GM19467 (cell line): Measurements from ENCODE around the gene KRT82.
"Not testable (repeated sequence)": the region's sequence is repeated elsewhere in the genome, so short reads cannot be mapped to it uniquely, and the experiment has no call there.

Experiments used
- ATAC-seq: cut with Tn5 transposase; IDR thresholded peaks from one replicate; pipeline ENCODE4 v1.9.1; 2021; ENCODE audit warnings: mild to moderate bottlenecking, moderate library complexity; ENCODE audit not compliant: unreplicated experiment

Gene KRT82

DNA sequence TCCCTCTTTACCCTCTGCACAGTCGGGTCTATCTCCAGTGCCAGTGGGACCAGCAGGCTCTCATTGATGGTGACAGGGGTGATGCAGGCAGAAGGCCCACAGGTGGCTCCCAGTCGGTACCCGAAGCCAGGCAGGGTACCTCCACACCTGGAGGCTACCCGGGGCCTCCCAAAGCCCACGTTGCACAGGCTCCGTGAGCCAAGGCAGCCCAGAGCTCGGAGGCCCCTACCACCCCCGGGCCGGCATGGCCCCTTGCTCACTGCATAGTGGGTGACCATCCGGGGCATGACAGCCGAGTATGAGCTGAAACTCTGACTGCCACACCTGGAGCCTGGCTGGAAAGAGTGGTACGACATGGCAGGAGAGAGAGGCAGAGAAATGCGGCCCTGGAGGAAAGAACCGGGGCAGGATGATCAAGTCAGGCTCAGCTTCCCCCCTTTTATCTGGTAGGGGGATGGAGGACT lies at the start of gene KRT82:
TSS of gene KRT82 (minus strand) at position 414 of the 464 bp plus-strand sequence. CDS start at position 356, 58 bp downstream.
- no peak for ATAC-seq

DNA sequence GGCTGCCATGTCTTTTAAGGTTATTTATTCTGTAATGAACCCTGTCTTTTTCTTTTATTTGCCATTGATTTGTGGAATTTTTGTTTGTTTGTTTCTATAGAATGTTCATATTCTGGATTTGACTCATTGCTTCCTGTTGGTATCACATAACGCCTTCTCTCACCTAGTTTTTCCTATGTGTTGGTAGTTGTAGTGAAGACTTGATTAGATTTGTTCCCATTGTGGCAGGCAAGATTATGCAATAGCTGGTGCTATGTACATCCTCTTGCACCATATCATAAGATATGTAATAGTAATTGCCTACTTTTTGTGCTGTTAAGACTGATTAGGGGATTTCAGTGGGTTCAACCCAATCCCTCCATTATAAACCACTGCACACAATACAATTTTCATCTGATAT lies 49.7 kb upstream of the KRT82 start:
- ATAC-seq: no peak

DNA sequence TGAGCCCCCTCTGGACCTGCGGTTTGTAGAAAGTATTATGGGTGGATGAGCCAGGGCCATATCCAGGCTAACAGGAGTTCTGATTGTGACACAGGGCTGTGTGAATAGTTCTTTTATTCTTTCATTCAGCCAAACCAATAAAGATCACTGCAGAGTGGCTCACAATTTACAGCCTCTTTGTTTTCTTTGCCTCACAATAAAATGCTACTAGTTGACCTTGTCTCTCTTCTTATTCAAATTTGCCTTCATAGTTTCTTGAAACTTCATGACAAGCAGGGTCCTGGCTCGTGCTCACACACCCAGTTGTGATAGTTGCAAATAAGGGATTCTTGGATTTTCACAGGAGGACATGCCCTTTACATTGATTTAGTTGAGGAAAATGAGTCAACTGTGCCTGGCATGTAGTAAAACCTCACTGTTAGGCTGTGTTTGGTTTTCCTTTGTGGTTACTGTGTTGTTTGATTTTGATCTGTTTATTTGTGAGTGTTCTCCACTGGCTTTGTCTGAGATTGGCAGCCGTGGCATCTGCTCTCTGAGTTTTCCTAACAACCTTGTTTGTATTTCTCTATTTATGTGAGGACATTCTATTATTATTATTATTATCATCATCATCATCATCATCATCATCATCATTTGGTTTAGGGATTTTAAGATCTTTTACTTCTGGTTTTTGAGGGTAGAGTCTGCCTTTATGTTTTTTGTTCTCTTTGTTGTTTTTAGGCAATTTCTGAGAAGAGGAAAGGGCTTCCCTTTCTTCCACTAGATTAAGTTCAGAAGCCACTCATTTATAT lies 48.5 kb upstream of the KRT82 start:
- ATAC-seq: no peak

DNA sequence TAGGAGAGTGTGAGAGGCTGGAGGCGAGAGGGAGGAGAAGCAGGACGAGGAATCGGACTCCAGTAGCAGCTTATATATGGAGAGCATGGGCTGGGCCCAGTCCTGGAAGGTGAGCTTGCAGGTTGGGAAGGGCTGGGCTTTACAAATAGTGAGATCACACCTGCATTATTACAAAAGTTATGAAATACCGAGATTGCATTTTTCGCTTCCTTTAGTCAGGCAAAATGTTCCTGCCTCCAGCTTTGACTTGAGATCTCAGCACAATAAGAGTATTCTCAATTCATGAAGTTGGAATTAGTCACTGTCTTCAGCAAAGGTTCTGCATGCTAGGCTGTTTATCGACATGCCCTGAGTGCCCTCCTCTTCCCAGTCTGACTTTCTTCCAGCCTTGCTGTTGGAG lies 46.0 kb upstream of the KRT82 start, which contains the start of gene KRT6B:
TSS of gene KRT6B (minus strand) at position 46 of the 400 bp plus-strand sequence. CDS start 68 bp downstream, outside the sequence.
- ATAC-seq: no peak

DNA sequence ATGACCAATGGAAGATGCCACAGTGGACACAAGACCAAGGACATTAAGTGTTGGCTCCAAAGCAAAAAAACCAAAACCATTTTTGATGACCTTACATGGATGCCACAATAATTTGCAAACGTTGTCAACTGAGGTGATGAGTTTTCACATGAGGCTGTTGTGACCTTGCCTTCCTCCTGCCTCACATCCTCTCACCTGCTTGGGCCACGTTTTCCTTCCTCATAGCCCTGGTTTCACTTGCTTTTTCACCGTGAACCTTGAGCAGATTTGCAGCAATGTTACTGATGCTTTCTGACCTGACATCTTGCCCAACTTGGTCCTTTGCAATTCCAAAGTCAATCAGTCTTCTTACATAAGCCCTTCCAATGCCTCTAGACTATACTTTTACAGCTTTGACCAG lies 42.1 kb upstream of the KRT82 start:
- no peak for ATAC-seq

DNA sequence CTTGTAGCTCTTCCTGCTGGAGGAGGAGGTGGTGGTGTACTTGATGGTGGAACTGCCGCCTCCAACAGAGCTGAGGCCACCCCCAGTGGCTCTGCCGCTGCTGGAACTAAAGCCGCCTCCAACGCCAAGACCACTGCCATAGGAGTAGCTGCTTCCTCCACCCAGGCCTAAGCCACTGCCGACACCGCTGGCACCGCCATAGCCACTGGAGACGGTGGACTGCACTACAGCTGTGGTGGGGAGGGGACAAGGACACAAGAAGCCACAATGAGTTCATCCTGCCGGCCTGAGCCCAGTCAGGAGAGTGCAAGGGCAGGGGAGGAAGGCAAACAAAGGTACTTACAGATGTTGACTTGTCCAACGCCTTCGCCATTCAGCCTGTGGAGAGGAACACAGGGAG lies 41.1 kb upstream of the KRT82 start:
- not testable (repeated sequence) for ATAC-seq

DNA sequence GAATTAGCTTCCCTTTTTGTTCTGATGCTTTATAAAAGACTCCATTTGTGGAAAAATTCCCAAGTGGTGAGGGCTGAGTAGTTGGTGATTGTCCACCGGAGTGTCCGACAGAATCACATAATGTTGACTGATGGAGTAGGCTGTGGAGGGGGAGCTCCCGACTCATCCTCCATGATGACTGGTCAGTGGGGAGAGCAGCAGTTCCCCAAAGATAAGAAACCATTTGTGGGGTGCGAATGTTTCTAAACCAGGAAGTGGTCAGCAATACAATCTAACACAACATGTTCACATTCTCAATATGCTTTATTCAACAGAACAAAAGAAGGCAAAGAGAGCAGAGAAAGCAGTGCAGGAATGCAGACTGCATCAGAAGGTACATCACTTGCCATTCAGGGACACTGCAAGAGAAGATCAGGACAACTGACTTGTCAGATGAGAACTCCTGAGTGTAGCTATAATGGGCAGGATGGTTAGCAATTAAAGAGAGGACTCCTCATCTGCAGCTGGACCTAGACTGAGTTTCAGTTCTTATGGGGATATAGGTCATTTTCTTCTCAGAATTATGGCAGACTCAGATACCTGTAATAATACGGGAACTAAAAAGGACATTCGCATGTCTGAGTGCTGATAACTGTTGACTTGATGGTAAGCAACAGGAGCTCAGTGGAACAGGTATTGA lies 40.4 kb upstream of the KRT82 start:
- no peak for ATAC-seq

DNA sequence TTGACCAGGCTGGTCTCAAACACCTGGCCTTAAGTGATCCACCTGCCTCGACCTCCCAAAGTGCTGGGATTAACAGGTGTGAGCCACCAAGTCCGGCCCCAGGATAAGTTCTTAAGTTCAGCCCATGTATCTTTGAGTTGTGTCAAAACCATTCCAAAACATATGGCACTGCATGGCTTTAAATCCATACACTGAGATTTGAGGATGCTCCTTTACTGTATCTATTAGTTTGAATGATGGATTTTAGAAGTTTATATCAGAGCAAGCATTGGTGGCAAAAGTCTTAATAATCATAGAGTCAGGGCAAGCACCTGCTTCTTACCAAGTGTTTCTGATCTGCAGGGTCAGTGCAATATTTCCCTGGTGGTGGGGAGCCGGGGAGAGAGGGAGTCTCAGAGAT lies 39.7 kb upstream of the KRT82 start:
- ATAC-seq: no peak

DNA sequence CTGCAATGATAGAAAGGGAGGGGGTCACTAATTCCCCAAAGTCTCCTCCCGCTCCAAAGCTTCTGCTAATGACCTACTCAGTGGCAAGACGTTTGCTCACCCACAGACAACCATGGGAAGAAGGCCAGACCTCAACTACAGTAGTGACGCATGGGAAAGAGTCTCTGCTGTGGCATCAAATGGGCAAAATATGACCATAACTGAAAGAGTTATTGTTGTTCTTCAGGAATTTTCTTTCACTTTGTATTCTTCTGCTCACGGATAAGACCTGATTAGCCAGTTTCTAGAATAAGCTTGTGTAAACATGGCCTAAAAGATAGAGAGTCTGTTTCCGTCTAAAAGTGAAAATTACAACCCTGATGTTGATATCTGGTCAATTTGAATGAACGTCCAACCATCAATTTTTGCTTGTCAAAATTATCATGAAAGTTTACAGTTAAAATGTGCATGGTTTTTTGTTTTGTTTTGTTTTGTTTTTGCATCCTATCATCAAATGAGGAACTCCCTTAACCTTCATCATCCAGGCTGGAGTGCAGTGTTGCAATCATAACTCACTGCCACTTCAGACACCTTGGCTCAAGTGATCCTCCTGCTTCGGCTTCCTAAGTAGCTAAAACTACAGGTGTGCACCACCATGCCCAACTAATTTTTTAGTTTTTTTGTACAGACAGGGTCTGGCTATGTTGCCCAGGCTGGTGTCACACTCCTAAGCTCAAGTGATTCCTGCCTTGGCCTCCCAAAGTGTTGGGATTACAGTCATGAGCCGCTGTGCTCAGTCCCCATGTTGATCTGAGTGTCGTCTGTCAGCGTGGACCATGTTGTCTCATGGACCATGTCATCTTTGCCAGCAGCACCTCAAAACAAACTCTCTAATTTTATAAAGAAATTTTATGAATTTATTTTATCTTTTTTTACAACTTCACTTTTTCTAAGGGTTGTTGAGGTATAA lies 38.8 kb upstream of the KRT82 start:
- no peak for ATAC-seq

DNA sequence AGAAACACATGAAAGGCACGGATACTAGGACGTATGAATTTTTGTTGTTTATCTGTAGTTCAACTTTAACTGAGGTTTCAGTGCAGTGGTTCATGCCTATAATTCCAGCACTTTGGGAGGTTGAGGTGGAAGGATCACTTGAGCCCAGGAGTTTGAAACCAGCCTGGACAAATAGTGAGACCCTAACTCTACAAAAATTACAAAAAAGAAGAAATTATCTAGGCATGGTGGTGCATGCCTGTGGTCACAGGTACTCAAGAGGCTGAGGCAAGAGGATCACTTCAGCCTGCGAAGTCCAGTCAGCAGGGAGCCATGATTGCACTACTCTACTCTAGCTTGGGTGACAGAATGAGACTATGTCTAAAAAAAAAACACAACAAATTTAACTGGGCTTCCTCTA lies 37.8 kb upstream of the KRT82 start:
- ATAC-seq: no peak

DNA sequence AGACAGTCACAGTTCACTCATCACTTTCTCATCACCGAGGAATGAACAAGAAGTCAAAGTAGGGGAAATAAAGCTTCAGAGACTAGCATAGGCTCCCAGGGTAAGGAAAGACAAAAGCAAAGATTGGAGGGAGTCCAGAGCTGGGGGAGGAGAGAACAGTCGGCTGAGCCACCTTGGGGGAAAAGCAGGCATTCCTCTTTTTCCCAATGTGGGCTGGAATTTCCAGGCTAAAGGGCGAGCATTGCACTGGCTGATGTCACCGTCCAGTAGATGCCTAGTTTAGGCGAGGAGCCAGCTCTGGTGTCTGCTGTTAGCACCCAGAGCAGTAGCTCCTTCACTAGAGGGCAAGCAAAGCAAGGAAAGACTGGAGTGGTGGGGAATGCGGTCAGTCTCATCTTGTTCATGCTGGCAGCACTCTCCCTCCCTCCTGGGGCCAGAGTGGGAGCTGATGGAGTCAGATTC lies 36.5 kb upstream of the KRT82 start:
- no peak for ATAC-seq

DNA sequence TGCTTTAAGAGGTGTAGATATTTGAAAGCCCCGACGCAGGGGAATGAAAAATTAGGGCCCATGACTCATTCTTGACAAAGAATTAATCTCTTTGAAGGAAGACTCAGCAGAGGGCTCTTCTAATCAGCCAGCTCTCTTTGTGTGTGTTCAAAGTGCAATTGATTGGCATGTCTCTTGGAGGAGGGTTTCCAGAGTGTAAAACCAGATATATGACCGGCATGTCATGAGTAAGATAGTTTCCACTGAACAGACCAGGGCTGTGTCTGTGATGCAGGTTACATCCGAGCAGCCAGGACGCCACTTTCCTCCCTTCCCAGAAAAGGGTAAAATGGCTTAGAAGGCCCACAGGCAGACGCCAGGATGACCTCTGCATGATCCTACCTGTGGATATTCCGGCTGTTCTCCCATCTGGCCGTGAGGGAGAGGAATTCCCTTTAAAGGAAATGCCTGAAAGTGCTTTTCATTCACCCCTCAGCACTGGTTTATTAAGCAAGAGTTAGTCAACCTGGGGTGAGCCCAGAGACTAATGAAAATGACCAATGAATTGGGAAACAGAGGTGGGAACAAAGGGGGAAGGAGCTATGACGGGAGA lies 35.3 kb upstream of the KRT82 start:
- no peak for ATAC-seq

DNA sequence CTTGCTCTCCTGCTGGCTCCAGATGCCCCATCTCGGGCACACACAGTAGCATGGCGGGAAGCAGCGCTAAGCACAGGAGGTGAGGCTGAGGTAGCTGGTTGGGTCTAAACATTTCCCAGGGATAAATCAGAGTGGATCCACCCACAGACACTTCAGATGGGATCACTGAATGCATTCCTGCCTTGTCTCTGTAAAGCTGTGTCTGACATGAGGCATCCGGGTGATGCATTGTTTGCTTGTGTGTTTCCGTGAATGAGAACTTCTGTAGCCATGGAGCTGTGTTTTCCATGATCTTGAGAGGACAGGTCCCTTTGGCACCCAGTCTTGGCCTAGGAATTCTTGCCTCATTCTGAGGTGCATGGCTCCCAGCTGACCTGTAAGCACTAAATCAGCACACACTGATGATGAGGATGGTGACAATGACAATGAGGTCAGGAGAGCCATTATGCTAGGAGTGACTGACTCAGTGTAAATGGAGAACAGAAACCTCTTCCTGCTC lies 34.7 kb upstream of the KRT82 start:
- ATAC-seq: no peak

DNA sequence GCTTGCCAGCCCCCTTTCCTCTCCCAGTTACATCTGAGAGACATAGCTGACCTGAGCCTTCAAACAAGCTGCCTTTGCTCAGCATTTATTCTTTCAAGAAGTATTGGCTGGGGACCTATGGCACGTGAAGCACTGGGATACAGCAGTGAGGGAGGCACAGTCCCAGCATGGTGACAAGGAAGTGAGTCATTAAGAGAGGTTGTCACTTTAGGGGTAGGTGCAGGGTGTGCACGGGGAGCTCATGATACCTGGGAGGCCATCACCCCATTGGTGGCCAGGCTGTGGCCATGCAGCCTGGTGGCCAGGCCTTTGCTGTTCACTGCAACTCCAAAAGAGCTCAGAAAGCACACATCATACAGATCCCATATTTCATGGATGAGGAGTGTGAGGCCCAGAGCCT lies 33.7 kb upstream of the KRT82 start:
- ATAC-seq: no peak

DNA sequence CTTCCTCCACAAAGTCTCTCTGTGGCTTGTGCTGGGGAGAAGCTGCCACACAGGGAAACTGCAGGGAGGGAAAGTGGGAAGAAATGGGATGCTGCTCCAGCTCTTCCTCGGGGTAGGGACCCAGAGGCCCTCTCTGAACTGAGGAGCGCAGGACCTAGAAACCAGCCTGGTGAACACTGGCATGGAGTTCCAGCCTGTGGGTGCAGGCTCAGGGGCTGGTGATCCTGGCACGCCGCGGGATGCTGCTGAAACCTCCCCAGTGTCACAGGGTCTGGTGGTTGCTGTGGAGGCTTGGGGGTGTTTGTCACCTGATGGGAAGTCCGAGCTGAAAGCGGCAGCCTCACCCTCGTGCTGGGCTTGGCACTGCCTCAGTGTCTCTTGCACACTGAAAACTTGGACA lies 33.3 kb upstream of the KRT82 start:
- no peak for ATAC-seq

DNA sequence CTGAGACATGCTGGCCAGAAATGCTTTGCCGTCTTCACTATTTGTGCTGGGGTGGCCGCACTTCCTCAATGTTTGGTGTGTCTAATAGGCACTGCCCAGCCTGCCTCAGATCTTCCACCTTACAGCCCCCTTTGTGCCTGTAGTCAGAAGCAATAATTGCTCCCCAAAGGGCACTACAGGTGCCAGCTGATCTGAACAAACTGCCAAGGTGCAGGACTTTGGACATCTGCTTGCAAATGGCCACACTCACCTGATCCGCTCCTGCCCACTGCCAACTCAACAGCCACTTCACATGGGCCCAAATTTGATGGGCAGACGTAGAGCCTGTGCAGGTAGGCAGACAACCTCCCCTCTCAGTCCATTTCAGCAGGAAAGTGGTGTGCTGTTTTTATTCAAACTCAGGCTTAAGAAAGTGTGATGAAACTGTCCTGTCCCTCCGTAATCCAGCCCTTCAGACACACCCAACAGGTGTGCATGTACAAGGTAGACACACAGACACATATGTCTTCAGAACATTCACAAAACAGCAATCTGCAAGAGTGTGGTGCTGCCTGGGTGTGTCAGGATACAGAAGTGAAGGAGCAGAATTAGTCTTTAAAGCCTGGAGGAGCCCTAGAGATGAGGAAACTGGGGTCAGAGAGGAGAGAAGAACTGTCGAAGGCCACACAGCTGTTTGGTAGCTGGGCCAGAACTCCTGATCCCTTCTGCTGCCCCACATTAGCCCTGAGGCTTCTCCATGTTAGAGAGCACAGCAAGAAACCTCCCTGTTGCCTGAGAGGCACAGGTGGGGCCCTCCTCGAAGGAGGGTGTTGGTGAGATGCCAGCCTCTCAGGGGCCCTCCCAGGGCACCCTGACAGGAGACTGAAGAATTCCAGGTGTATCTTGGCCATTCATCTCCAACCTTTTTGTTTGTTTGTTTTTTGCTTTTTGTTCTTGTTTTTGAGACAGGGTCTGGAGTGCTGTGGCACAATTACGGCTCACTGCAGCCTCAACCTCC lies 32.5 kb upstream of the KRT82 start:
- ATAC-seq: no peak

DNA sequence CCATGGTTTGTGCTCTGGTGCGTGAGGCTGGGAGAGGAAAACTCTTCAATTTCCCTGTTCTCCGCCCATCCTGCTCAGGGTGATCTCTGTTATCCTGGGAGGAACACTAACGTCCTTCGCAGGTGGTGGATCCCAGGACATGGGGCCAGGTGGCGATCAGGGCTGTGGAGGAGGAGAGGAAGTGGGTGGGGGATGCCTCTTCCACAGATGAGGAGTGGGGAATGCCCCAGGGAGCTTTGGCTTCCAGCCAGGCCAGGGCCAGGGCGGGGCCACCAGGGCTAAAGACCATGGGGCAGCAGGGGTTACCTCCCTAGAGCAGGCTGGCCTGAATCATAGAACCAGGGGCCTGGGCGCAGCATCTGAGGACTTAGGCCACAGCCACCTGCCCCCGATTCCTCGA lies 31.4 kb upstream of the KRT82 start:
- no peak for ATAC-seq

DNA sequence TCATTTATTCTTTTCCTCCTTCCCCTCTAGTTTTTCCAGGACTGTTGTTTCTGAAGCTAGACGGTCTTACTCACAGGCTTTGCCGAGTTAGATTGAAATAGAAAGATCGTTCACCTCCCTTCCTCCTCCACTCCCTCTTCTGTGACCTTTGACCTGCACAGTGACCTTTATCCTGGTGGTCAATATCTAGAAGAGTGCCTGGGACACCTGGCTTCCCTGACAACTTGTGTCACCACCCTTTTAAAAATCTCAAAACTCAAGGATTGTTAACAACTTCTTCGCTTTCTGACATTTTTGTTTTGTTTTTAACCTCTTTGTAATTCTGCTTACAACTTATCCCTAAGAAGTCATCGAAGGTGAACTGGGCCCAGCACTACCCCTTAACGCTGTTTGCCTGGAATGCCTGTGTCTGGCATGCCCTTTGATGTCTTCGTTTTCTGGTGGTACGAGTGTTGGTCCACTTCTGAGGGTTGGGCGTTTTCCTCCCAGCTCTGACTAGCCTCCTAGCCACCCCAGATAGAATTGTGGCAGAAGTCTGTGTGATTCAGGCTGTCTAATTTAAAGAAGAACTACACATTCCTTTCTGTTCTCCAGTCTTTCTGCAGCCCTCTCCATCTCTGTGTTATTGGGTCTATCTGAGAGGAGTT lies 30.8 kb upstream of the KRT82 start:
- no peak for ATAC-seq
